ENCODE measurements around the gene LAMTOR4. TPM values are rescaled to one million over a fixed set of nuclear protein-coding genes. Genes with fewer than 3 reads are reported as not detected.
"Not testable (repeated sequence)": the region's sequence is repeated elsewhere in the genome, so short reads cannot be mapped to it uniquely, and the experiment has no call there.

LAMTOR4 gene
- total RNA-seq, 2 experiments from 2014 or later = 164 to 167 TPM

GRCh38 chr7:100142461-100142860 lies 6.3 kb upstream of the LAMTOR4 start:
- DNase-seq = no peak
- Mint-ChIP-seq H3K27ac (no peak overlapping the region), H3K9me3 (no peaks in the 10 kb centered on the region), H3K36me3 (ENCODE audit: low read depth) (no peaks in the 10 kb centered on the region), H3K4me3 (no peak overlapping the region), H3K27me3 (peaks cover 6% of the 10 kb centered on the region), H3K4me1 (peaks cover 22% of the 10 kb centered on the region)
- ChIA-PET CTCF (interaction anchor here (2.7 to 4.6 kb wide), 2 partner anchors 9 to 13 kb away, joined by 16 to 18 read pairs; no protein-coding TSS in a partner anchor), POLR2A (interaction anchor here (1.0 to 1.3 kb wide), 2 partner anchors 10 to 15 kb away, joined by 3 to 4 read pairs; no protein-coding TSS in a partner anchor)

GRCh38 chr7:100146350-100146749 lies 2.4 kb upstream of the LAMTOR4 start:
- POLR2A ChIA-PET; H3K9me3 Mint-ChIP-seq; H3K36me3 Mint-ChIP-seq (ENCODE audit: low read depth); DNase-seq; H3K4me3 Mint-ChIP-seq; H3K27ac Mint-ChIP-seq; H3K27me3 Mint-ChIP-seq: not testable (repeated sequence)
- CTCF ChIA-PET = interaction anchor here (0.7 to 1.2 kb wide), 4 partner anchors 14 to 72 kb away, joined by 3 to 5 read pairs (median 4); no protein-coding TSS in a partner anchor
- peaks cover 25% of the 10 kb centered on the region for H3K4me1 Mint-ChIP-seq

GRCh38 chr7:100147278-100147677 lies 1.4 kb upstream of the LAMTOR4 start:
- H3K27me3 Mint-ChIP-seq = no peaks in the 10 kb centered on the region
- CTCF ChIA-PET = interaction anchor here (1.0 to 1.8 kb wide), 4 partner anchors 15 to 71 kb away, joined by 3 to 11 read pairs (median 4); no protein-coding TSS in a partner anchor

GRCh38 chr7:100148225-100148558 lies 526 bp upstream of the LAMTOR4 start:
- DNase-seq = no peak
- H3K27me3 Mint-ChIP-seq = no peaks in the 10 kb centered on the region
- ChIA-PET CTCF (interaction anchor here (0.6 to 1.8 kb wide), 14 partner anchors 8 to 72 kb away, joined by 3 to 11 read pairs (median 4); partner anchors contain the start of genes AP4M1, GPC2, MBLAC1 and STAG3), POLR2A (interaction anchor here (0.6 to 2.9 kb wide), 16 partner anchors 9 to 197 kb away, joined by 3 to 21 read pairs (median 5); partner anchors contain the start of genes AP4M1, GPC2, MBLAC1 and MCM7)
- no peaks in the 10 kb centered on the region for H3K9me3 Mint-ChIP-seq
- H3K4me3 Mint-ChIP-seq = peak overlapping the region; percentile 96
- peaks cover 34% of the 10 kb centered on the region for H3K4me1 Mint-ChIP-seq
- H3K36me3 Mint-ChIP-seq (ENCODE audit: low read depth) = peaks cover 25% of the 10 kb centered on the region
- H3K27ac Mint-ChIP-seq = peak overlapping the region; percentile 92

More at GRCh38 chr7:100147278-100147677, 1.4 kb upstream of the LAMTOR4 start:
- H3K36me3 Mint-ChIP-seq (ENCODE audit: low read depth) = peaks cover 17% of the 10 kb centered on the region
- H3K4me1 Mint-ChIP-seq = peaks cover 29% of the 10 kb centered on the region
- H3K27ac Mint-ChIP-seq = no peak overlapping the region
- H3K4me3 Mint-ChIP-seq = no peak overlapping the region
- POLR2A ChIA-PET = interaction anchor here (0.9 to 2.5 kb wide), 3 partner anchors 10 to 21 kb away, joined by 4 to 13 read pairs (median 4); partner anchors contain the start of gene MBLAC1
- no peaks in the 10 kb centered on the region for H3K9me3 Mint-ChIP-seq
- no peak for DNase-seq

- peaks cover 64% of the 10 kb centered on the region for H3K4me1 Mint-ChIP-seq
- H3K27ac Mint-ChIP-seq = peak overlapping the region; percentile 69
- CTCF ChIA-PET = interaction anchor here (0.7 to 1.6 kb wide), 3 partner anchors 18 to 392 kb away, joined by 3 read pairs; no protein-coding TSS in a partner anchor
- no peaks in the 10 kb centered on the region for H3K9me3 Mint-ChIP-seq
- no peak overlapping the region for H3K4me3 Mint-ChIP-seq
- POLR2A ChIA-PET = no interaction called here
- H3K36me3 Mint-ChIP-seq (ENCODE audit: low read depth) = peaks cover 63% of the 10 kb centered on the region
- no peaks in the 10 kb centered on the region for H3K27me3 Mint-ChIP-seq
- no peak for DNase-seq
Measured at GRCh38 chr7:100152404-100152803, 3.7 kb downstream of the LAMTOR4 start.

GRCh38 chr7:100152937-100153666 lies 4.4 kb downstream of the LAMTOR4 start:
- peaks cover 67% of the 10 kb centered on the region for H3K36me3 Mint-ChIP-seq (ENCODE audit: low read depth)
- peaks cover 67% of the 10 kb centered on the region for H3K4me1 Mint-ChIP-seq
- H3K9me3 Mint-ChIP-seq = no peaks in the 10 kb centered on the region
- H3K27ac Mint-ChIP-seq = no peak overlapping the region
- POLR2A ChIA-PET = no interaction called here
- no peaks in the 10 kb centered on the region for H3K27me3 Mint-ChIP-seq
- H3K4me3 Mint-ChIP-seq = no peak overlapping the region
- CTCF ChIA-PET = interaction anchor here (0.7 to 1.6 kb wide), 2 partner anchors 19 to 300 kb away, joined by 3 read pairs; no protein-coding TSS in a partner anchor
- no peak for DNase-seq

GRCh38 chr7:100153708-100154535 lies 5.2 kb downstream of the LAMTOR4 start:
- H3K27ac Mint-ChIP-seq = peak overlapping the region; percentile 4
- DNase-seq = no peak
- H3K4me1 Mint-ChIP-seq = peaks cover 63% of the 10 kb centered on the region
- no peaks in the 10 kb centered on the region for H3K27me3 Mint-ChIP-seq
- ChIA-PET CTCF (no interaction called here), POLR2A (interaction anchor here (0.9 to 1.6 kb wide), 2 partner anchors 9 to 12 kb away, joined by 4 read pairs; no protein-coding TSS in a partner anchor)
- no peaks in the 10 kb centered on the region for H3K9me3 Mint-ChIP-seq
- peaks cover 64% of the 10 kb centered on the region for H3K36me3 Mint-ChIP-seq (ENCODE audit: low read depth)
- H3K4me3 Mint-ChIP-seq = no peak overlapping the region

- no peak overlapping the region for H3K4me3 Mint-ChIP-seq
- CTCF ChIA-PET = no interaction called here
- DNase-seq = no peak
- no peaks in the 10 kb centered on the region for H3K27me3 Mint-ChIP-seq
- peaks cover 70% of the 10 kb centered on the region for H3K4me1 Mint-ChIP-seq
- H3K36me3 Mint-ChIP-seq (ENCODE audit: low read depth) = peaks cover 64% of the 10 kb centered on the region
- H3K9me3 Mint-ChIP-seq = no peaks in the 10 kb centered on the region
- H3K27ac Mint-ChIP-seq = no peak overlapping the region
- POLR2A ChIA-PET = interaction anchor here (0.9 to 1.6 kb wide), 4 partner anchors 8 to 54 kb away, joined by 3 to 4 read pairs (median 4); partner anchors contain the start of gene MCM7
Measured at GRCh38 chr7:100154651-100155491, 6.2 kb downstream of the LAMTOR4 start.

GRCh38 chr7:100155553-100156317 lies 7.0 kb downstream of the LAMTOR4 start:
- H3K27me3 Mint-ChIP-seq = no peaks in the 10 kb centered on the region
- ChIA-PET CTCF (interaction anchor here (1.4 kb wide), 1 partner anchor 23 kb away, joined by 5 read pairs; no protein-coding TSS in a partner anchor), POLR2A (interaction anchor here (0.7 to 3.9 kb wide), 7 partner anchors 8 to 130 kb away, joined by 3 to 27 read pairs (median 4); partner anchors contain the start of genes AP4M1, GAL3ST4 and MCM7)
- H3K4me1 Mint-ChIP-seq = peaks cover 61% of the 10 kb centered on the region
- peak overlapping the region; percentile 54 for H3K4me3 Mint-ChIP-seq
- H3K27ac Mint-ChIP-seq = no peak overlapping the region
- H3K9me3 Mint-ChIP-seq = no peaks in the 10 kb centered on the region
- peaks cover 58% of the 10 kb centered on the region for H3K36me3 Mint-ChIP-seq (ENCODE audit: low read depth)
- DNase-seq = no peak

GRCh38 chr7:100156331-100157068 lies 7.8 kb downstream of the LAMTOR4 start:
- Mint-ChIP-seq H3K4me3 (peak overlapping the region; percentile 54), H3K27me3 (no peaks in the 10 kb centered on the region), H3K36me3 (ENCODE audit: low read depth) (peaks cover 57% of the 10 kb centered on the region), H3K9me3 (no peaks in the 10 kb centered on the region), H3K27ac (peak overlapping the region; percentile 66), H3K4me1 (peaks cover 59% of the 10 kb centered on the region)
- CTCF ChIA-PET = interaction anchor here (1.4 to 1.6 kb wide), 2 partner anchors 24 to 52 kb away, joined by 3 to 5 read pairs; no protein-coding TSS in a partner anchor
- DNase-seq = no peak
- POLR2A ChIA-PET = interaction anchor here (1.2 to 4.2 kb wide), 8 partner anchors 7 to 129 kb away, joined by 3 to 27 read pairs (median 6); partner anchors contain the start of genes AP4M1, GAL3ST4, LAMTOR4 and MCM7

- no peak for DNase-seq
- peaks cover 53% of the 10 kb centered on the region for H3K36me3 Mint-ChIP-seq (ENCODE audit: low read depth)
- peaks cover 56% of the 10 kb centered on the region for H3K4me1 Mint-ChIP-seq
- peak overlapping the region; percentile 66 for H3K27ac Mint-ChIP-seq
- peak overlapping the region; percentile 54 for H3K4me3 Mint-ChIP-seq
- no peaks in the 10 kb centered on the region for H3K9me3 Mint-ChIP-seq
- POLR2A ChIA-PET = interaction anchor here (0.9 to 4.2 kb wide), 11 partner anchors 7 to 62 kb away, joined by 3 to 27 read pairs (median 5); partner anchors contain the start of genes AP4M1, GAL3ST4, LAMTOR4 and MCM7
- H3K27me3 Mint-ChIP-seq = no peaks in the 10 kb centered on the region
- CTCF ChIA-PET = interaction anchor here (1.4 to 1.6 kb wide), 3 partner anchors 15 to 52 kb away, joined by 3 to 5 read pairs (median 4); no protein-coding TSS in a partner anchor
Measured at GRCh38 chr7:100157069-100157333, 8.3 kb downstream of the LAMTOR4 start.
